Putamen (tissue), 1 donor: ENCODE data around the gene FANCI.

ENCODE experiments used
- DNase-seq: peaks from one replicate; pipeline ENCODE4 v3.0.0-alpha.2; 2016; ENCODE audit warnings: low spot score

FANCI gene

DNA sequence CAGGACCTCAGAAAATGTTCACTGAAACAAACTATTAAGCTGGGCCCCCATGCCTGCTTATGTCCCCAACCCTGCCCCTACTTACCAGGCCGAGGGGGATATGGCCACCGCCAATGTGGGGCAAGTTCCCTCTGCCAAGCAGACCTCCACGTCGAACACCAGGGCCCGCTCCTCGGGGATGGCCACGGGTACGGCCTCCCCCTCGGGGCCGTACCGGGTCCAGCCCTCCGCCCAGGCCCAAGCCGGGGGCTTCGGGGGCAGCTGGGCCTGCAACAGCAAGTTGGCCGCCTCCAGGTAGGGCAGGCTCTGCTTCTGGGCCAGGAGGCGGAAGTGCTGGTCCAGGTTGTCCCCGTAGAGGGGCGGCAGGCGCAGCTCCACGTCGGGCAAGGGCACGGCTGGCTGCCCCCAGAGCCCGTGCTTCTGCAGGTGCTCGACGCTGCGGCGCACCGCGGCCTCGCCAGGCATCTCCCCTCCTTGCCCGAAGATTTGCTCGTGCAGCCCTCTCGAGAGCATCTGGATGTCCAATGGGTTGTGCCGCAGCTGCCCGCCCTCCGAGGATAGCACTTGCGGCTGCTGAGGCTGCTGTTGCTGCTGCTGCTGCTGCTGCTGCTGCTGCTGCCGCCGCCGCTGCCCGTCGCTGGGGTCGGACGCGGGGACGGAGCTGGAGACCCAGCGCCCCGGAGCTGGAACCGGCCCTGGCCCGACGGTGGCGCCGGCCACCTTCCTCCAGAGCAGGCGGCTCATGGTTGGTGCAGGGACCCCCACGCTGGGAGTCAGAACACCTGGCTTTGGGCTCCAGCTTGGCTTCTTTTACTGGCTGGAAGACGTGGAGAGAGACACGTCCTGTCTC is 89.5 kb downstream of the FANCI start:
- DNase-seq = no peak

DNA sequence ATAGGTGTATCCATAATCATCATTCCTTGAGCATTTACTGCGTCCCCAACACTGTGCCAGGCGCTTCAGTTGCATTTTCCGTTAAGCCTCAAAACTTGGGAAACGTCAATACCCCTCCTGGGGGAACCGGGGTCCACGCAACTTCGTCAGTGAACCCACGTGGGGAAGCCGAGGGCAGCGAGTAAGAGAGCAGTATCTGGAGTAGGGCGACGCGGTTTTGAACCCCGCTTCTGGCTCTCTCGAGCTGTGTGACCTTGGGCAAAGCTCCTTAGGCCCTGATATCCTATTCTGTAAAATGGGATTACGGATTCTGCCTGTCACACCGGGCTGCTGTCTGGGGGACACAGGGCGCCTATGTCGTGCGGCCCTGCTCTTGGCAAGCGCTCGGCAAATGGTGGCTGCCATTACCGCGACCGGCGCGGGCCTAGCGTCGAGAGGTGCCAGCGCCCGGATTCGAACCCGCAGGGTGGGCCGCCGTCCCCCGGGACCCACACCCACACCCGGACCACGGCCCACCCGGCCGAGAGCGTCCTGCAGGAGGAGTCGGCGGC is 90.3 kb downstream of the FANCI start:
- DNase-seq = no peak

DNA sequence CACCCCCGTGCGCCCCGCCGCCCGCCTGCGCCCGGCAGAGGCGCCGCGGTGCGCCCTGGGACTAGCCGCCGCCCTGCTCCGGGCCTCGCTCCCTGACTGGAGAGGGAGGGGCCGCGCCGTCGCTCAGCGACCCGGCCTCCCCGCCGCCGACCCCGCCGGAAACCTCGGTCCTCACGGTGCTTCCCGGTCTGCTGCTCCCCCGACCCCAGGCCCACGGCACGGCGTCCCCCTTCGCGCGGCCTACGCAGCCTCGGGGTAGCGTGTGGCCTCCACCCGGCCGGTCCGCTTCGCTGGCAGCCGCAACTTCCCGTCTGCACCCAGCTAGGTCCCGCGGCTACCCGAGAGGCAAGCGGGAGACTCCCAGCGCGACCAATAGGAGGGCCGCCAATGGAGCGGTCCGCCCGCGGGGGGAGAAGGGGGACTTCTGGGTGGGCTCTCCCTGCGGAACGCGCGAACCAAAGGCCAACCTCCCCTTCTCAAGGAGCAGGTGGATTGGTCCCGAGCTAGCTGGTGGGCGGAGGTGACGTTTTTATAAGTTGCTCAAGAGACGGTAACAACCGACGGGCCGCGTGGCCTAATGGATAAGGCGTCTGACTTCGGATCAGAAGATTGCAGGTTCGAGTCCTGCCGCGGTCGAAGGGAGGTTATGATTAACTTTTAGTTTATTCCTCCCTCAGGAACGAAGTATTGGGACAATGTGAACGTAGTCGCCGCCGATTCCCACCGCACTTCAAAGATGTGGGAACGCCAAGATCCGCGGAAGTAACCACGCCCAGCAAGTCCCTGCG is 90.9 kb downstream of the FANCI start, which contains the start of gene POLG:
Gene POLG (minus strand): TSS at position 315 of the 788 bp plus-strand sequence. CDS start 1,070 bp downstream, outside the sequence.
- DNase-seq = peak; percentile 99

DNA sequence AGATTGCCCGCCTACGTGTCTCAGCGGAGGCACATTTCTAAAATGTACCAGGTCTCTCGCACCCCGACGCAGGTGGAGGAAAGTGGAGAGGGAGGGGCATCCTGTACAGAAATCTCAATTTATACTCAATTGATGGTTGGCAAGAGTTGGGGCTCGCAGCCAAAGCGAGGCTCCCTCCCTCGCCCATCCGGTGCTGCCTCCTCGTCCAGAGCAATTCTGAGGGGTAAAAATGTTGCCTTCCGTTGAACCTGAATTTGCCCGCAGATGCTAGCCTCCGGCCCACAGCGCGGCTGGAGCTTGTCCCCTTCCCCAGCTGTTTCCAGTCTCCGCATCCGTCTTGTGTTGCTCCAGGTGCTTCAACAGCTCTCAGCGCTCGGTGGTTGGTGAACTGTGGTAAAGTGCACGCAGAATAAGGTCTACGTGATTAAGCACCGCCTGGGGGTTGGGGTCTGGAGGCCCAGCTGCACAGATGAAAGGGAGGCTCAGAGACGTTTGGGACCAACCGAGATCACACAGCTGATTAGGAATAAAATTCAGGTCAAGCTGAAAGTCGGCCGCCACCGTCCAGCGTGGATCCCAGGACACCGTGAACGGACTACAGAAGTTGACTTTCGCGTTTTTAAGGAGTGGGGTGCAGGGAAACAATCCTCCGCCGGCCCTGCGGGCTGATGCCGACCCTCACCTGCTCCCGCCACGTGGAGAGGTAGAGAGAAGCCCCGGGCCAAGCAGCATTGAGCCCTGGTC is 91.7 kb downstream of the FANCI start:
- DNase-seq = no peak

DNA sequence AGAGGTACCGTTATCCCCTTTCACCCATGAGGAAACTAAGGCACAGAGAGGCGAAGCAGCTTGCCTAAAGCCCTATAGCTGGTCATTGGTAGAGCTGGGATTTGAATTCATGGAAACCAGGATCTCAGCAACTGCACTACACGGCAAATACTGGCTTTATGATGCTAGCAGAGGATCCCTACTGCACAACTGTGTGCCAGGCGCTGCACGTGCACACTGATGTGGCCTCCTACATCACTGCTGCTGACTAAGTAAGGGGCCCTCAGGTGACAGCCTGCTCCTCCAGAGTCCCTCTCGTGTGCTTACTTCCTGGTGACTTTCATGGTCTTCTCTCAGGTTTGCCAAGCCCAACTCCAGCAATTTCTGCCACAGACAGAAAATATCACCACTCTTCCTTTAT is 94.3 kb downstream of the FANCI start:
- no peak for DNase-seq

DNA sequence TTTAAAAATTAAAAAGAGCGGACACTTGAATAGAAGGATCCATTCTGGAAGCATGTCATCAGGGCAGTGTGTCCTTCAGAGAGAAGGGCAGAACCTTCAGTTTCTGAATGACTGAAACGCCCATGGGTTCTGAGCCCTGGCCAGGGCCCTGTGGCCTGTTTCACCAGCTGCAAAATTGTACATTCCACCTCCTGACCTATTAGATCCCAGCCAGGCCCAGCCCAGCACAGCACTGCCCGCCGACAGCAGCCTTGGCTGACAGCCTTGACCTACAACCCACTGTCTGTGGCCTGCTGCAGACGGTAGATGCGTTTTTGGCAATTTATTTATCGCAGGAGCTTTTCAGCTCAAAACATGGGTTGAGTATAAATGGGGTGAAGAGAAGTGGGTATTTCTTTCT is 96.8 kb downstream of the FANCI start:
- no peak for DNase-seq

- no peak for DNase-seq
Observed at GRCh38 chr15:89341316-89342005, 97.7 kb downstream of the FANCI start.

DNA sequence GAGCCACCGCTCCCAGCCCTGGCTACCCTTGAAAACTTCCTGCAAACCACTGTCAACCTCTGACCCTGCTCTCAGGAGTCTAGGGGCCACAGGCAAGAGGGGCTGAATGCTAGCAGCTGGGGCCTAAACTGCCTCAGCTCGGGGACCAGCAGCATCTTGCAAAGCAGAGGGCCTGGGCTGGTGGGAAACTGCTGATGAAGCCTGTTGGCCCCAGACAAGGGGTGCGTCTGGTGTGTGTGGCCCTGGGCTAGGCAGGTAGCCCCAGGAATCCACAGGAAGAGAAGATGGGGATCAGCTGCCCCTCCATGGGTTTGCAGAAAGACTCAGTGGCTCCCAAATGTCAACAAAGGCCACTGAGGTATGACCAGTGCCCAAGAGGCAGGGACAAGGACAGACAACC is 99.1 kb downstream of the FANCI start:
- no peak for DNase-seq

GRCh38 chr15:89345248-89345647 is 101.5 kb downstream of the FANCI start:
- DNase-seq = no peak

GRCh38 chr15:89346516-89347231 is 102.9 kb downstream of the FANCI start:
- no peak for DNase-seq

DNA sequence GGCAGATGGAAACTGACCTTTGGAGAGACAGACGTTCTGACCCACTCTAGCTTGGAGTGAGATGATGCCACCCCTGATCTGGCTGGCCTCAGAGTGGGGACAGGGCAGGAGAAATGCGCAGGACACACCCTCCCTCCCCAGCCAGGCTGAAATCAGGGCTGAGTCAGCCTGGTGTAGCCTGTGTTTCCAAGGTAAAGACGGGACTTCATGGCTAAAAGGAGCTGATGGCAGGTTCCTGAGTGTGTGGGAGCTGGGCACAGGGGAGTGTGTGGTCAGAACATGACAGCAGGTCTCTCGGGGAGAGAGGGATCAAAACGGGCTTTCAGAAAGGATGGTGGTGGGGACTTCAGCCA is 105.4 kb downstream of the FANCI start:
- DNase-seq = no peak

DNA sequence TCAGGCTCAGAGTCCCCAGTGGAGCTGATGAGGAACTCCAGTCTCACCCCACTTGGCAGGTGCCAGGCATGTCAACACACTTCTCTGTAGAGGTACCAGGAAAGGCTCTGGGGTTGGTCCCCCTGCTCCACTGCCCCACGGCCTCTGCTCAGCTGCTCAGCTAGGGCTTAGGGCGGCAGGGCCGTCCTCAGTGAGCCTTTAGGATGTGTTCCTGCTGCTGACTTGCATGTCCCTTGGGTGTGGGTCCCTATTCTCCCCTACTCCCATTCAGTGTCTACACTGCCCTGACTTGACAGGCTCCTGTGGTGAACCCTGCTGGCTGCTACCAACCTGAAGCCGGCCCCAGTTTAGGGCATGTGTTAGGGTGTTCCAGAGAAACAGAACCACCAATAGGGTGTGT is 108.7 kb downstream of the FANCI start:
- DNase-seq = no peak

- DNase-seq = no peak
Observed at GRCh38 chr15:89353991-89354390, 110.2 kb downstream of the FANCI start.

GRCh38 chr15:89356634-89357298 is 113.0 kb downstream of the FANCI start:
- no peak for DNase-seq

DNA sequence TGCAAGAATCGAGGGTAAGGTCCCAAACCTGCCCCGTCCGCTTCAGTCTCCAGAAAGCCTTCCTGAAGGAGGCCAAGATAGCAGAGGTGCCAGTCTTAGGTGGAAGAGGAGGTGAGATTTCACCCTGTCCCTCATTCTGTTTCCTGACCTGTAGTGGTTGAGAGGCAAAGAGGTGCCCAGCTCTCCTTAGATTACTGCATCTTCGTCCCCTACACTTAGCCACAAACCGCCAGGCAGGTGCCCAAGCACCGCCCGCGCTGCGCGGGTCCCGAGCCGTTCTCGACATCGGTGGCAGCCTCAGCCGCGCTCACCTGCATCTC is 114.6 kb downstream of the FANCI start:
- no peak for DNase-seq

- no peak for DNase-seq
Observed at GRCh38 chr15:89358755-89359439, 115.1 kb downstream of the FANCI start.

DNA sequence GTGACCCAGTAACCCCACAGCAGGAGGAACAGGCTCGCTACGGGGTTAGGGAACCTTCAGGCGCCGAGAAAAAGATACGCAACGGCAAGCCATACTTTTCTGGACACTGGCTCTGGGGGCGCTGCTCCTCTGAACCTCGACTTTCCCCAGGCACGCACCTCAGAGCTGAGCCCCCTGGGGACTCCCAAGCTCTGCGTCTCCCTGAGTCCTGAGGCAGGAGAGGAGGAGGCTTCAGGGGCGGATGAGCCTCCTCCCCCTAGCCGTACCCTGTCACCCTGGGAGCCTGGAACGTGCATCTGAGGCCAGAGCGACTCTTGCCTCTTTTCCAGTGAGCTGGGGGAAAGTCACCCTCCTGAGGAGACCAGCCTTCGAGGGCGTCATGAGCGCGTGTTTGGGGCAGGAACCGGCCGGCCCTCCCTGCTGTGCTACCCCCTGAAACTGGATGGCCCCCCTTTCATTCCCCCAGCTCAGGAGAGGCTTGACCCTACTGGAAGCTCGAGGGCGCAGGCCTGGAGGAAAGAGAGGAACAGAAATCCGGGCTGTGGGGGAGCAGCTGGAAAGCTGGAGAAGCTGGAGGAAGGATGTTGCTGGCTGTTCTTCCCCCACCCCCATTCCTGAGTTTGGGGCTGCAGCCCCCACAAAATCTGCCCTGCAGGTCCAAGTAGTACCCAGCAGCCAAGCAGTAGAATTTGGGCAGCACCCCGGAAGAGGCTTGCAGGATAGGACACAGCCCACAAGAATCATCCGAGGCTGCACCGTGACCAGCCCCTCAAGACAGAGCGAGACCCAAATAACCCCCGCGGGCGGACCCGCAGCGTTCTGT is 115.9 kb downstream of the FANCI start:
- no peak for DNase-seq

DNA sequence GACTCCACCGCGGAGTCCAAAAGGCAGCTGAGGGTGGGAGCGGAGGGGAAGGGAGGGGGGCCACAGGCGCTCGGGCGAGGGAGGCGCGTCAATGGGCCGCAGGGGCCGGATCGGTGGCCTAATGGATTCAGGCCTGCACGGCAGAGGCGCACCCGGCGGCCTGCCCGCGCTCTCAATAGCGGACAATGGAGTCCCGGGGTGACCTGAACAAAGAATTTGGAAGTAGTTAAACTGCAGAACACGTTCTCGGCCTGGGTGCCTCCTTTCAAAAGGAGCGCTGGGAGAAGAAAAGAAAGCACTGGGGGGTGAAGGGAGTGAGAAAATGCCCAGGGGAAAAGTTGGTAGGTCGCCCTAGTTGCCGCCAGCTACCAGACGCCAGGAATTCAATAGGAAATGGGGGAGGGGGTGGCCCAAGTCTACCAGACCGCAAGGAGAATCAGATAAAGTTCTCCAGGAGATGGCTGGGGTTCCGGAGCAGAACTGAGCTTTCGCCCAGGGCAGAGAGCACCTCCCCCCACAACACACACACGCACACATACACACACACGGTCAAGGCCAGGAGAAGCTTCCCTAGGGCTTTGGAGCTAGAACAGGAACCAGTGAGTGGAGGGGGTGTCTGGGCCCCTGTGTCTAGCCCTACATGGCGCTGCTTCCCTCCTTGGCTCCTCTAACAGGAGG is 116.7 kb downstream of the FANCI start:
- DNase-seq = no peak
